ENCODE results near the gene TMEM130. TPM values are rescaled to one million over a fixed set of nuclear protein-coding genes. Genes with fewer than 3 reads are reported as not detected.

TMEM130 gene, protein sequence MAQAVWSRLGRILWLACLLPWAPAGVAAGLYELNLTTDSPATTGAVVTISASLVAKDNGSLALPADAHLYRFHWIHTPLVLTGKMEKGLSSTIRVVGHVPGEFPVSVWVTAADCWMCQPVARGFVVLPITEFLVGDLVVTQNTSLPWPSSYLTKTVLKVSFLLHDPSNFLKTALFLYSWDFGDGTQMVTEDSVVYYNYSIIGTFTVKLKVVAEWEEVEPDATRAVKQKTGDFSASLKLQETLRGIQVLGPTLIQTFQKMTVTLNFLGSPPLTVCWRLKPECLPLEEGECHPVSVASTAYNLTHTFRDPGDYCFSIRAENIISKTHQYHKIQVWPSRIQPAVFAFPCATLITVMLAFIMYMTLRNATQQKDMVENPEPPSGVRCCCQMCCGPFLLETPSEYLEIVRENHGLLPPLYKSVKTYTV
- total RNA-seq, result not detected
- polyA plus RNA-seq, result not detected

GRCh38 chr7:98869597-98870120 is at the start of gene TMEM130:
Gene TMEM130 (minus strand): TSS chr7:98870014. CDS start chr7:98869861, 153 bp downstream.
- Histone ChIP-seq H3K4me1 (ENCODE audit: control insufficient read depth, insufficient read depth, low read length, poor library complexity, severe bottlenecking) (peaks cover 14% of the 10 kb centered on the region), H3K27ac (ENCODE audit: insufficient read depth, low read length, poor library complexity, severe bottlenecking) (no peak within 1 kb of the TSS), H3K9me3 (ENCODE audit: control insufficient read depth in 2 of 2, low read length in 2 of 2) (no peaks in the 10 kb centered on the region), H3K36me3 (ENCODE audit: control insufficient read depth, insufficient read depth, low read length) (no peaks in the 10 kb centered on the region), H3K27me3 (ENCODE audit: control insufficient read depth, insufficient read depth, low read length) (peaks cover 4% of the 10 kb centered on the region), H3K4me3 (ENCODE audit: low read depth, low read length) (no peak within 1 kb of the TSS)
- H3K4me3 Mint-ChIP-seq, result peak within 1 kb of the TSS; percentile 9 to 81 (median 66)
- no peak within 1 kb of the TSS for H3K27ac Mint-ChIP-seq
- H3K36me3 Mint-ChIP-seq, result no peaks in the 10 kb centered on the region
- H3K9me3 Mint-ChIP-seq, result no peaks in the 10 kb centered on the region
- no peak for DNase-seq
- peaks cover 53% of the 10 kb centered on the region for H3K27me3 Mint-ChIP-seq
- no peak for ATAC-seq (ENCODE audit: low read depth in 2 of 2)
- peaks cover 0 to 10% (median 0%) of the 10 kb centered on the region in 4 donors for H3K4me1 Mint-ChIP-seq

- no peaks in the 10 kb centered on the region for H3K9me3 Mint-ChIP-seq
- peaks cover 51% of the 10 kb centered on the region for H3K36me3 Mint-ChIP-seq
- Histone ChIP-seq H3K36me3 (ENCODE audit: control insufficient read depth, insufficient read depth, low read length) (peaks cover 82% of the 10 kb centered on the region), H3K9me3 (ENCODE audit: control insufficient read depth in 2 of 2, low read length in 2 of 2) (no peaks in the 10 kb centered on the region), H3K27me3 (ENCODE audit: control insufficient read depth, insufficient read depth, low read length) (no peaks in the 10 kb centered on the region), H3K4me3 (ENCODE audit: low read depth, low read length) (no peak overlapping the region), H3K4me1 (ENCODE audit: control insufficient read depth, insufficient read depth, low read length, poor library complexity, severe bottlenecking) (no peaks in the 10 kb centered on the region), H3K27ac (ENCODE audit: insufficient read depth, low read length, poor library complexity, severe bottlenecking) (no peak overlapping the region)
- peaks cover 0 to 4% (median 2%) of the 10 kb centered on the region in 4 donors for H3K4me1 Mint-ChIP-seq
- H3K27ac Mint-ChIP-seq, result no peak overlapping the region
- no peaks in the 10 kb centered on the region for H3K27me3 Mint-ChIP-seq
- H3K4me3 Mint-ChIP-seq, result no peak overlapping the region
- no peak for ATAC-seq (ENCODE audit: low read depth in 2 of 2)
- DNase-seq, result no peak
Measured at GRCh38 chr7:98917331-98917730, 47.5 kb upstream of the TMEM130 start.

GRCh38 chr7:98913612-98914011 is 43.8 kb upstream of the TMEM130 start:
- no peaks in the 10 kb centered on the region for H3K4me1 ChIP-seq (ENCODE audit: control insufficient read depth, insufficient read depth, low read length, poor library complexity, severe bottlenecking)
- peaks cover 79% of the 10 kb centered on the region for H3K36me3 ChIP-seq (ENCODE audit: control insufficient read depth, insufficient read depth, low read length)
- Mint-ChIP-seq H3K36me3 (peaks cover 49% of the 10 kb centered on the region), H3K27me3 (no peaks in the 10 kb centered on the region), H3K4me3 (no peak overlapping the region), H3K9me3 (no peaks in the 10 kb centered on the region), H3K4me1 (peaks cover 0 to 7% (median 0%) of the 10 kb centered on the region in 4 donors), H3K27ac (peak overlapping the region in 1 of 3 donors; percentile 35)
- no peaks in the 10 kb centered on the region for H3K9me3 ChIP-seq (ENCODE audit: control insufficient read depth in 2 of 2, low read length in 2 of 2)
- H3K27ac ChIP-seq (ENCODE audit: insufficient read depth, low read length, poor library complexity, severe bottlenecking), result no peak overlapping the region
- DNase-seq (no peak), ATAC-seq (ENCODE audit: low read depth in 2 of 2) (no peak)
- H3K27me3 ChIP-seq (ENCODE audit: control insufficient read depth, insufficient read depth, low read length), result no peaks in the 10 kb centered on the region
- H3K4me3 ChIP-seq (ENCODE audit: low read depth, low read length), result no peak overlapping the region

DNA sequence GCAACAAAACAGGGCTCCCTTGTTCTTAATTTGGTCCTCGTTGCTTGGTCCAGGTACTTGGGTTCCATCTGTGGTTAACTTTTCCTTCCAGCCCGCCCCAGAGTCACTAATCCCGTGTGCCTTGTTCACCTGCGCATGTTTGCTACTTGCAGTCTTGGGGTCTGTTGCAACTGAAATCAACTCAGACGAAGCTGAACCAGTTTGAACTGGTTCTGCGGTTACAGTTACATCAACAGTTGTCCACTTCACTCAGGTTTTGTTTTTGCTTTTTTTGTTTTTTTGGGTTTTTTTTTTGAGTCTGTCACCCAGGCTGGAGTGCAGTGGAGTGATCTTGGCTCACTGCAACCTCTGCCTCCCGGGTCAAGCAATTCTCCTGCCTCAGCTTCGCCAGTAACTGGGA is 43.2 kb upstream of the TMEM130 start:
- Histone ChIP-seq H3K4me1 (ENCODE audit: control insufficient read depth, insufficient read depth, low read length, poor library complexity, severe bottlenecking) (no peaks in the 10 kb centered on the region), H3K27me3 (ENCODE audit: control insufficient read depth, insufficient read depth, low read length) (no peaks in the 10 kb centered on the region), H3K9me3 (ENCODE audit: control insufficient read depth in 2 of 2, low read length in 2 of 2) (no peaks in the 10 kb centered on the region), H3K36me3 (ENCODE audit: control insufficient read depth, insufficient read depth, low read length) (peaks cover 81% of the 10 kb centered on the region), H3K4me3 (ENCODE audit: low read depth, low read length) (no peak overlapping the region), H3K27ac (ENCODE audit: insufficient read depth, low read length, poor library complexity, severe bottlenecking) (no peak overlapping the region)
- H3K36me3 Mint-ChIP-seq, result peaks cover 49% of the 10 kb centered on the region
- H3K27ac Mint-ChIP-seq, result peak overlapping the region in 1 of 3 donors; percentile 35
- no peak overlapping the region for H3K4me3 Mint-ChIP-seq
- peaks cover 0 to 7% (median under 1%) of the 10 kb centered on the region in 4 donors for H3K4me1 Mint-ChIP-seq
- H3K27me3 Mint-ChIP-seq, result no peaks in the 10 kb centered on the region
- no peaks in the 10 kb centered on the region for H3K9me3 Mint-ChIP-seq
- DNase-seq (no peak), ATAC-seq (ENCODE audit: low read depth in 2 of 2) (no peak)

DNA sequence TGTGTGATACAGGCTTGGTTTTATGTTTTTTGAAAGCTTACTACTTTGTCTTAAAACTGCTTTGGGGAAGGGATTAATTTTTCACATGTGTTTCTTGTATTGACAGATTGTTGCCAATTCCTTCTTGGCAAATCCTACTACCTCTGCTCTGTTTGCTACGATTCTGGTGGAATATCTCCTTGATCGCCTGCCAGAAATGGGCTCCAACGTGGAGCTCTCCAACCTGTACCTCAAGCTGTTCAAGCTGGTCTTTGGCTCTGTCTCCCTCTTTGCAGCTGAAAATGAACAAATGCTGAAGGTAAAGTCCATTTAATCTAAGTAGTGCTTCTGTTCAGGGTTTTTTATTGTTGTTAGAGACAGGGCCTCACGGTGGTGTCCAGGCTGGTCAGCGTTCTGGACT is 42.1 kb upstream of the TMEM130 start:
- no peak for ATAC-seq (ENCODE audit: low read depth in 2 of 2)
- Histone ChIP-seq H3K36me3 (ENCODE audit: control insufficient read depth, insufficient read depth, low read length) (peaks cover 78% of the 10 kb centered on the region), H3K4me3 (ENCODE audit: low read depth, low read length) (no peak overlapping the region), H3K27ac (ENCODE audit: insufficient read depth, low read length, poor library complexity, severe bottlenecking) (no peak overlapping the region), H3K4me1 (ENCODE audit: control insufficient read depth, insufficient read depth, low read length, poor library complexity, severe bottlenecking) (no peaks in the 10 kb centered on the region), H3K9me3 (ENCODE audit: control insufficient read depth in 2 of 2, low read length in 2 of 2) (no peaks in the 10 kb centered on the region), H3K27me3 (ENCODE audit: control insufficient read depth, insufficient read depth, low read length) (no peaks in the 10 kb centered on the region)
- Mint-ChIP-seq H3K4me3 (no peak overlapping the region), H3K9me3 (no peaks in the 10 kb centered on the region), H3K27me3 (no peaks in the 10 kb centered on the region), H3K36me3 (peaks cover 56% of the 10 kb centered on the region), H3K27ac (no peak overlapping the region), H3K4me1 (peaks cover 0 to 7% (median 1%) of the 10 kb centered on the region in 4 donors)
- DNase-seq, result no peak

DNA sequence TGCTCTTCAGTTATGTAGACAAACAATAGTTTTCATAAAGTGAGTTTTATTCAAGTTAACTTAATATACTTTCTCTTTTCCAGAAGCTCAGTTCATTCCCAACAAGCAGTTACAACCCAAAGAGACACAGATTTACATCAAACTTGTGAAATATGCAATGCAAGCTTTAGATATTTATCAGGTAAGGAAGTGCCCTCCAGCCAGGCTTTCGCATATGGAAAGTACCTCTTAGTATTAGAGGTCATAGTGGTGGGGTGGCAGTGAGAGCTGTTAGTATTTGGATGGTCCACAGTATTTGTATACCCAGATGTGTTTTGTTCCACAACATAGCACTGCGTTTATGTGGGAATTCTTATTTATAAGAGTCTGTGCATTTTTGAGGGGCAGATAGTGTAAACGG is 40.6 kb upstream of the TMEM130 start:
- Mint-ChIP-seq H3K27ac (peak overlapping the region in 1 of 3 donors; percentile 14), H3K36me3 (peaks cover 51% of the 10 kb centered on the region), H3K4me3 (no peak overlapping the region), H3K27me3 (no peaks in the 10 kb centered on the region), H3K4me1 (peaks cover 0 to 7% (median 1%) of the 10 kb centered on the region in 4 donors), H3K9me3 (no peaks in the 10 kb centered on the region)
- no peak overlapping the region for H3K27ac ChIP-seq (ENCODE audit: insufficient read depth, low read length, poor library complexity, severe bottlenecking)
- DNase-seq (no peak), ATAC-seq (ENCODE audit: low read depth in 2 of 2) (no peak)
- H3K4me1 ChIP-seq (ENCODE audit: control insufficient read depth, insufficient read depth, low read length, poor library complexity, severe bottlenecking), result no peaks in the 10 kb centered on the region
- H3K36me3 ChIP-seq (ENCODE audit: control insufficient read depth, insufficient read depth, low read length), result peaks cover 77% of the 10 kb centered on the region
- H3K27me3 ChIP-seq (ENCODE audit: control insufficient read depth, insufficient read depth, low read length), result no peaks in the 10 kb centered on the region
- no peak overlapping the region for H3K4me3 ChIP-seq (ENCODE audit: low read depth, low read length)
- H3K9me3 ChIP-seq (ENCODE audit: control insufficient read depth in 2 of 2, low read length in 2 of 2), result no peaks in the 10 kb centered on the region

- Mint-ChIP-seq H3K9me3 (no peaks in the 10 kb centered on the region), H3K36me3 (peaks cover 59% of the 10 kb centered on the region), H3K27me3 (no peaks in the 10 kb centered on the region), H3K27ac (no peak overlapping the region), H3K4me3 (no peak overlapping the region), H3K4me1 (peaks cover 0 to 7% (median 1%) of the 10 kb centered on the region in 4 donors)
- DNase-seq, result no peak
- H3K4me3 ChIP-seq (ENCODE audit: low read depth, low read length), result no peak overlapping the region
- H3K9me3 ChIP-seq (ENCODE audit: control insufficient read depth in 2 of 2, low read length in 2 of 2), result no peaks in the 10 kb centered on the region
- no peak overlapping the region for H3K27ac ChIP-seq (ENCODE audit: insufficient read depth, low read length, poor library complexity, severe bottlenecking)
- ATAC-seq (ENCODE audit: low read depth in 2 of 2), result no peak
- H3K4me1 ChIP-seq (ENCODE audit: control insufficient read depth, insufficient read depth, low read length, poor library complexity, severe bottlenecking), result no peaks in the 10 kb centered on the region
- H3K27me3 ChIP-seq (ENCODE audit: control insufficient read depth, insufficient read depth, low read length), result no peaks in the 10 kb centered on the region
- peaks cover 83% of the 10 kb centered on the region for H3K36me3 ChIP-seq (ENCODE audit: control insufficient read depth, insufficient read depth, low read length)
Measured at GRCh38 chr7:98909487-98909886, 39.7 kb upstream of the TMEM130 start.

Measured in CD4-positive, CD25-positive, alpha-beta regulatory T cell (primary cell).